MCF 10A (cell line): Measurements from ENCODE around the gene CREBRF. TPM values are rescaled to one million over a fixed set of nuclear protein-coding genes. Genes with fewer than 3 reads are reported as not detected.
A peak's percentile ranks its signal among the peaks of the same experiment; 100 is the strongest.
"Not testable (repeated sequence)": the region's sequence is repeated elsewhere in the genome, so short reads cannot be mapped to it uniquely, and the experiment has no call there.

Experiments
- BruUV-seq: library from RNA; stranded (reverse); fragments of 400-500 nt; replicated peaks from 2 replicates; lab custom pipeline; 2021; lab: Mats Ljungman, UMichigan
- CTCF ChIA-PET: fragments of 300-600 bp; sonication (Branson Sonifier 250); formaldehyde crosslinking; extraction: SDS; loops from one replicate; lab custom pipeline; 2021; ENCODE audit warnings: antibody characterized with exemption, inconsistent platforms; lab: Yijun Ruan, JAX
- POLR2A ChIA-PET: fragments of 300-600, 350-650 bp; sonication (Branson Sonifier 250); formaldehyde crosslinking; extraction: SDS; loops from one replicate; lab custom pipeline; 2020; ENCODE audit warnings: antibody characterized with exemption, inconsistent platforms; lab: Yijun Ruan, JAX
- DNase-seq: peaks from one replicate; pipeline ENCODE4 v3.0.0-alpha.2; 2018; ENCODE audit not compliant: unreplicated experiment
- H3K27ac Mint-ChIP-seq: one replicate; pipeline ENCODE4 v1.8.0; 2022; ENCODE audit warnings: mild to moderate bottlenecking, low read depth, mixed read lengths; ENCODE audit not compliant: unreplicated experiment
- H3K27me3 Mint-ChIP-seq: one replicate; pipeline ENCODE4 v1.8.0; 2022; ENCODE audit warnings: mixed read lengths; ENCODE audit not compliant: insufficient read depth, unreplicated experiment
- H3K36me3 Mint-ChIP-seq: one replicate; pipeline ENCODE4 v1.8.0; 2022; ENCODE audit warnings: mild to moderate bottlenecking, moderate library complexity, mixed read lengths; ENCODE audit not compliant: insufficient read depth, unreplicated experiment
- H3K4me1 Mint-ChIP-seq: one replicate; pipeline ENCODE4 v1.8.0; 2022; ENCODE audit warnings: mixed read lengths; ENCODE audit not compliant: insufficient read depth, unreplicated experiment
- H3K4me3 Mint-ChIP-seq: one replicate; pipeline ENCODE4 v1.8.0; 2022; ENCODE audit warnings: mild to moderate bottlenecking, moderate library complexity, mixed read lengths; ENCODE audit not compliant: unreplicated experiment
- H3K9me3 Mint-ChIP-seq: one replicate; pipeline ENCODE4 v1.8.0; 2022; ENCODE audit warnings: mixed read lengths; ENCODE audit not compliant: unreplicated experiment
- CTCF ChIP-seq: fragments of 200-600 bp; IDR thresholded peaks from one replicate; pipeline ENCODE4 v1.8.0; 2022; ENCODE audit warnings: antibody characterized with exemption, mild to moderate bottlenecking; ENCODE audit not compliant: unreplicated experiment
- intact Hi-C: fragments of 100-400 bp; cut with micrococcal nuclease; formaldehyde crosslinking; loops from 2 replicates; pipeline ENCODE4 v1.14.1; 2022
- total RNA-seq: library from RNA; stranded (reverse); gene quantifications from 2 replicates; pipeline ENCODE4 v1.2.3, GENCODE V29; 2022

The CREBRF gene
- total RNA-seq, 1 experiment from 2014 or later: 16.2 TPM

DNA sequence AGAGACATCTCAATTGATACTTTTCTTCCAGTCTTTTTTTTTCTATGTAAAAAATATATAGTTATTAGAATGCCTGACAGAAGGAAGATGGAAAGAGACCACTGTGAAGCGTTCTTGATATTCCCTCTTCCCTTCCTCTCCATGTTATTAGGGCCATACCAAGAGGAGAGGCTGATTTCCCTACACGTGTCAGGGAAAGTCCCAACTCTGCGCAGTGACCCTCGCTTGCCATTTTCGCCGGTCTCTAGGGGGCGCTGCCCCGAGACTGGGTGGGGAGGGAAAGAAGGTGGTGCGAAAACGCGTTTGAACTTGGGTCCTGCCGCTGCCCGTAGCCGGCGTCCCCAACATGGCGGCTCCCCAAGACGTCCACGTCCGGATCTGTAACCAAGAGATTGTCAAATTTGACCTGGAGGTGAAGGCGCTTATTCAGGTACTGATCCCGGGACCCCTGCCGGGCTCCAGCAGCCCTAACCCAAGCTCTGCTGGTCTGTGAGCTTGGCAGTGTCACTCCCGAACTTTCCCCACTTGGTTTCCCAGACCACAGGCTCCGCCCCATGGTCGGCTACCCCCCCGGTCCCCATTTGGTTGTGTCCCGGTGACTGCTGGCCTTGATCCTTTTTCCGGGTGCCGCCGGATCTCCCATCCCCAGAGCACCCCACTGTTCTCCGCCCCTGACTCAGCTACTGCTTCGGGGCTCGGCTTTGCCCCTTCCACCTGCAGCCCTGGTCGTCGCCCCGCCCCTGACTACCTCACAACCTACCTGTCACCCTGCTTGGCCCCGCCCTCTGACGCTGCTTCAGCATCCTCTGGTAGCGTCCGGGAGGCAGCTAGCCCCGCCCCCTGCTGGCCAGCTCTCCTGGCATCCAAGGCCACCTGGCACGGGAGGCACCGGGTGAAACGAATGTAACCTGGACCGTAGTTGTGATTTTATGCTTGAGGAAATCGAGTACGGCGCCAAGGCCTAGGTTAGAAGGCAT lies 88.3 kb downstream of the CREBRF start, which contains the start of gene BNIP1:
Gene BNIP1 (plus strand): TSS at position 332 of the 977 bp plus-strand sequence. CDS start 15 bp downstream, at position 347.
- TSS peak; percentile 41 for BruUV-seq
- Mint-ChIP-seq H3K27ac (peak within 1 kb of the TSS; percentile 97), H3K36me3 (peaks cover 29% of the 10 kb centered on the region), H3K27me3 (no peaks in the 10 kb centered on the region), H3K9me3 (no peaks in the 10 kb centered on the region), H3K4me3 (peak within 1 kb of the TSS; percentile 98), H3K4me1 (no peaks in the 10 kb centered on the region)
- TF ChIP-seq CTCF: peak; percentile 98
- ChIA-PET CTCF (interaction anchor here (0.5 to 2.0 kb wide), 26 partner anchors 9 to 796 kb away, joined by 3 to 23 read pairs (median 4); no protein-coding TSS in a partner anchor), POLR2A (interaction anchor here (0.6 to 2.8 kb wide), 20 partner anchors 9 to 802 kb away, joined by 3 to 37 read pairs (median 4); partner anchors contain the start of genes ATP6V0E1, BOD1, NKX2-5 and STC2)
- DNase-seq: peak; percentile 98
- intact Hi-C loops: loop anchor here (1.0 to 2.0 kb wide), 5 partner anchors 88 to 438 kb away; partner anchors contain the start of gene CREBRF

GRCh38 chr5:173148354-173148753 lies 92.2 kb downstream of the CREBRF start:
- no peak for TF ChIP-seq CTCF
- H3K9me3 Mint-ChIP-seq: no peaks in the 10 kb centered on the region
- ChIA-PET CTCF (interaction anchor here (0.6 to 1.1 kb wide), 3 partner anchors 17 to 167 kb away, joined by 3 to 6 read pairs (median 3); no protein-coding TSS in a partner anchor), POLR2A (no interaction called here)
- intact Hi-C loops: no loop called here
- peaks cover 52% of the 10 kb centered on the region for H3K36me3 Mint-ChIP-seq
- no peak overlapping the region for H3K4me3 Mint-ChIP-seq
- no peaks in the 10 kb centered on the region for H3K27me3 Mint-ChIP-seq
- no peak overlapping the region for H3K27ac Mint-ChIP-seq
- H3K4me1 Mint-ChIP-seq: no peaks in the 10 kb centered on the region
- BruUV-seq: no TSS peak
- DNase-seq: no peak

DNA sequence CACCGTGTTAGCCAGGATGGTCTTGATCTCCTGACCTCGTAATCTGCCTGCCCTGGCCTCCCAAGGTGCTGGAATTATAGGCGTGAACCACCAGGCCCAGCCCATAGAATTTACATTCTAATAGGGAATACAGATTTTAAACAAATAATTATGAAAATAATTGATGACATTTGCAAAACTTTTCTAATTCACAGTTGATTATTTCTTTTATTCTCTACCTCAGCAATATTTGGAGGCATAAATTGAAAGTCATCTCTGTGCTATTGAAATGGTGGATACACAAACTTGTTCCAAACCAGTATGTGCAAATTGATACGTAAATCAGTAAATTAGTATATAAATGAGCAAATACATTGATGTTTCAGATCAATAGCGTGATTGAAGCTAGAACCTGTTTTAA lies 96.4 kb downstream of the CREBRF start:
- H3K36me3 Mint-ChIP-seq: peaks cover 56% of the 10 kb centered on the region
- no peak overlapping the region for H3K27ac Mint-ChIP-seq
- CTCF ChIA-PET: interaction anchor here (0.6 to 3.8 kb wide), 4 partner anchors 7 to 545 kb away, joined by 4 to 23 read pairs (median 6); partner anchors contain the start of gene BNIP1
- DNase-seq: no peak
- POLR2A ChIA-PET: interaction anchor here (0.6 to 2.7 kb wide), 3 partner anchors 8 to 177 kb away, joined by 3 to 17 read pairs (median 6); partner anchors contain the start of gene BNIP1
- no peaks in the 10 kb centered on the region for H3K9me3 Mint-ChIP-seq
- peaks cover 10% of the 10 kb centered on the region for H3K4me1 Mint-ChIP-seq
- H3K27me3 Mint-ChIP-seq: no peaks in the 10 kb centered on the region
- intact Hi-C loops: no loop called here
- no peak for TF ChIP-seq CTCF
- BruUV-seq: no TSS peak
- H3K4me3 Mint-ChIP-seq: no peak overlapping the region

- TF ChIP-seq CTCF: no peak
- H3K9me3 Mint-ChIP-seq: no peaks in the 10 kb centered on the region
- ChIA-PET CTCF (interaction anchor here (0.5 to 3.8 kb wide), 9 partner anchors 9 to 447 kb away, joined by 3 to 23 read pairs (median 3); partner anchors contain the start of genes ATP6V0E1, BNIP1 and RPL26L1), POLR2A (interaction anchor here (1.0 to 2.7 kb wide), 5 partner anchors 9 to 170 kb away, joined by 4 to 17 read pairs (median 6); partner anchors contain the start of genes ATP6V0E1 and BNIP1)
- DNase-seq: no peak
- H3K4me3 Mint-ChIP-seq: no peak overlapping the region
- intact Hi-C loops: no loop called here
- peak overlapping the region; percentile 61 for H3K27ac Mint-ChIP-seq
- H3K36me3 Mint-ChIP-seq: peaks cover 63% of the 10 kb centered on the region
- H3K4me1 Mint-ChIP-seq: peaks cover 10% of the 10 kb centered on the region
- no peaks in the 10 kb centered on the region for H3K27me3 Mint-ChIP-seq
- BruUV-seq: no TSS peak
These were observed 97.7 kb downstream of the CREBRF start for GRCh38 chr5:173153842-173154241.

DNA sequence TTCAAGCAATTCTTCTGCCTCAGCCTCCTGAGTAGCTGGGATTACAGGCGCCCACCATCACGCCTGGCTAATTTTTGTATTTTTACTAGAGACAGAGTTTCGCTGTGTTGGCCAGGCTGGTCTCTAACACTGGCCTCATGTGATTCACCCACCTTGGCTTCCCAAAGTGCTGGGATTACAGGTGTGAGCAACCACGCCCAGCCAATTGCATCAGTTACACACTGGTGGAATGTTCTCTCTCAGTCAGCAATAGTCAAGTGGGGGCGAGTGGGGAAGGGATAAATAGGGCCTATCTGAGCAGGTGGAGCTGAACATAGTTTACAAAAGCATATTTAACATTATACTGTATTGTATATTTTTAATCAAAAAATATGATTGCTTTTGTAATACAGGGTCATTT lies 98.5 kb downstream of the CREBRF start:
- intact Hi-C loops, H3K4me3 Mint-ChIP-seq, BruUV-seq, H3K9me3 Mint-ChIP-seq, H3K4me1 Mint-ChIP-seq, H3K27me3 Mint-ChIP-seq: not testable (repeated sequence)
- peaks cover 70% of the 10 kb centered on the region for H3K36me3 Mint-ChIP-seq
- peak; percentile 60 for DNase-seq
- CTCF ChIA-PET: interaction anchor here (1.0 to 3.8 kb wide), 4 partner anchors 10 to 448 kb away, joined by 3 to 23 read pairs (median 4); partner anchors contain the start of genes BNIP1 and RPL26L1
- POLR2A ChIA-PET: interaction anchor here (0.7 to 2.7 kb wide), 8 partner anchors 10 to 396 kb away, joined by 3 to 17 read pairs (median 4); partner anchors contain the start of genes ATP6V0E1, BNIP1 and STC2
- H3K27ac Mint-ChIP-seq: peak overlapping the region; percentile 61
